H1 (cell line): ENCODE data around the gene AIMP1.

Experiments used
- BACH1 ChIP-seq: IDR thresholded peaks from 2 replicates; pipeline ENCODE4 v1.6.1; 2012; ENCODE audit warnings: low read length, improper control_type of control experiment
- CBX5 ChIP-seq: fragments of 300-800, 300-1000 bp; sonication (generic); IDR thresholded peaks from 2 replicates; pipeline ENCODE4 v1.7.1; 2016; ENCODE audit warnings: antibody characterized with exemption, low read length, low read depth
- CTCF ChIP-seq, 3 experiments: IDR thresholded peaks; 1 replicate in 2 of 3; 2 replicates in 1 of 3; pipeline versions ENCODE4 v1.5.1 to v1.6.1; 2011; ENCODE audit warnings: low read length in 3 of 3, mild to moderate bottlenecking in 3 of 3, inconsistent platforms in 2 of 3, low read depth in 1 of 3, moderate library complexity in 1 of 3; ENCODE audit not compliant: insufficient read depth in 1 of 3; ENCODE audit errors: control extremely low read depth in 1 of 3
- JUN ChIP-seq: IDR thresholded peaks from 2 replicates; pipeline ENCODE4 v1.6.1; 2011; ENCODE audit warnings: low read depth, mild to moderate bottlenecking, improper control_type of control experiment, low read length
- MAX ChIP-seq: IDR thresholded peaks from 2 replicates; pipeline ENCODE4 v1.6.1; 2012; ENCODE audit warnings: inconsistent platforms
- POLR2AphosphoS5 ChIP-seq: IDR thresholded peaks from 2 replicates; pipeline ENCODE4 v1.6.1; 2011; ENCODE audit warnings: low read depth, low read length
- YY1 ChIP-seq: IDR thresholded peaks from 2 replicates; pipeline ENCODE4 v1.6.1; 2011; ENCODE audit warnings: low read depth, mild to moderate bottlenecking, low read length

- TF ChIP-seq MAX (no peak), CBX5 (no peak), JUN (no peak), BACH1 (no peak), POLR2AphosphoS5 (no peak), CTCF (IDR thresholded peaks at IDR 0.05; ENCODE audit: control extremely low read depth in 1 of 3, insufficient read depth in 1 of 3, low read depth in 1 of 3, low read length in 3 of 3) (no peak), YY1 (no peak)
These were observed 49.3 kb downstream of the AIMP1 start for GRCh38 chr4:106365613-106366012.
